ENCODE results near the gene LAMA2. TPM values are rescaled to one million over a fixed set of nuclear protein-coding genes. Genes with fewer than 3 reads are reported as not detected.
A peak's percentile ranks its signal among the peaks of the same experiment; 100 is the strongest.

LAMA2 gene
- total RNA-seq, 4 donors from 2014 or later: 15.1 to 27.3 (median 25.0) TPM

- no peak for DNase-seq (ENCODE audit: low spot score in 2 of 2)
- TF ChIP-seq POLR2A (IDR thresholded peaks at IDR 0.05) (no peak), EP300 (IDR thresholded peaks at IDR 0.05) (no peak), CTCF (IDR thresholded peaks at IDR 0.05) (no peak), POLR2AphosphoS5 (IDR thresholded peaks at IDR 0.05) (no peak)
- Histone ChIP-seq H3K4me3 (no peak overlapping the region), H3K27me3 (no peaks in the 10 kb centered on the region), H3K4me1 (no peaks in the 10 kb centered on the region), H3K27ac (no peak overlapping the region), H3K9me3 (no peaks in the 10 kb centered on the region), H3K36me3 (no peaks in the 10 kb centered on the region)
- 36% methylated on average over 1 of the region's 1 CpG for WGBS
Observed at GRCh38 chr6:129215916-129216520, 333.1 kb downstream of the LAMA2 start.

GRCh38 chr6:129217701-129218100 is 334.8 kb downstream of the LAMA2 start:
- no peak for DNase-seq (ENCODE audit: low spot score in 2 of 2)
- no peak overlapping the region for H3K4me3 ChIP-seq
- H3K9me3 ChIP-seq: no peaks in the 10 kb centered on the region
- H3K27ac ChIP-seq: no peak overlapping the region
- H3K4me1 ChIP-seq: no peaks in the 10 kb centered on the region
- no peaks in the 10 kb centered on the region for H3K27me3 ChIP-seq
- no peak for TF ChIP-seq POLR2AphosphoS5 (IDR thresholded peaks at IDR 0.05)
- H3K36me3 ChIP-seq: no peaks in the 10 kb centered on the region

- no peaks in the 10 kb centered on the region for H3K4me1 ChIP-seq
- no peak overlapping the region for H3K4me3 ChIP-seq
- H3K27me3 ChIP-seq: no peaks in the 10 kb centered on the region
- WGBS: 93% methylated on average over 9 of the region's 9 CpGs
- no peak overlapping the region for H3K27ac ChIP-seq
- DNase-seq (ENCODE audit: low spot score in 2 of 2): no peak
- H3K9me3 ChIP-seq: no peaks in the 10 kb centered on the region
- H3K36me3 ChIP-seq: no peaks in the 10 kb centered on the region
- TF ChIP-seq EP300 (IDR thresholded peaks at IDR 0.05) (no peak), POLR2AphosphoS5 (IDR thresholded peaks at IDR 0.05) (no peak), POLR2A (IDR thresholded peaks at IDR 0.05) (no peak), CTCF (IDR thresholded peaks at IDR 0.05) (no peak)
Observed at GRCh38 chr6:129233458-129234134, 350.7 kb downstream of the LAMA2 start.

- Histone ChIP-seq H3K36me3 (no peaks in the 10 kb centered on the region), H3K27ac (no peak overlapping the region), H3K9me3 (no peaks in the 10 kb centered on the region), H3K4me3 (no peak overlapping the region), H3K4me1 (no peaks in the 10 kb centered on the region), H3K27me3 (no peaks in the 10 kb centered on the region)
- no peak for DNase-seq (ENCODE audit: low spot score in 2 of 2)
- 63% methylated on average over 2 of the region's 2 CpGs for WGBS
- no peak for TF ChIP-seq POLR2AphosphoS5 (IDR thresholded peaks at IDR 0.05)
- TF ChIP-seq CTCF (IDR thresholded peaks at IDR 0.05): no peak
- TF ChIP-seq POLR2A (IDR thresholded peaks at IDR 0.05): no peak
- TF ChIP-seq EP300 (IDR thresholded peaks at IDR 0.05): no peak
Observed at GRCh38 chr6:129235167-129236000, 352.4 kb downstream of the LAMA2 start.

GRCh38 chr6:129236001-129236517 is 353.1 kb downstream of the LAMA2 start:
- no peak for DNase-seq (ENCODE audit: low spot score in 2 of 2)
- WGBS: 49% methylated on average over 4 of the region's 4 CpGs

More at GRCh38 chr6:129236001-129236517, 353.1 kb downstream of the LAMA2 start:
- Histone ChIP-seq H3K9me3 (no peaks in the 10 kb centered on the region), H3K36me3 (no peaks in the 10 kb centered on the region), H3K27me3 (no peaks in the 10 kb centered on the region), H3K27ac (peak overlapping the region; percentile 40), H3K4me1 (no peaks in the 10 kb centered on the region), H3K4me3 (no peak overlapping the region)
- no peak for TF ChIP-seq CTCF (IDR thresholded peaks at IDR 0.05)
- no peak for TF ChIP-seq POLR2A (IDR thresholded peaks at IDR 0.05)
- TF ChIP-seq POLR2AphosphoS5 (IDR thresholded peaks at IDR 0.05): no peak
- no peak for TF ChIP-seq EP300 (IDR thresholded peaks at IDR 0.05)

All from suprapubic skin (tissue), 4 donors.